ENCODE results near the gene MBP.
A peak's percentile ranks its signal among the peaks of the same experiment; 100 is the strongest.

DNA sequence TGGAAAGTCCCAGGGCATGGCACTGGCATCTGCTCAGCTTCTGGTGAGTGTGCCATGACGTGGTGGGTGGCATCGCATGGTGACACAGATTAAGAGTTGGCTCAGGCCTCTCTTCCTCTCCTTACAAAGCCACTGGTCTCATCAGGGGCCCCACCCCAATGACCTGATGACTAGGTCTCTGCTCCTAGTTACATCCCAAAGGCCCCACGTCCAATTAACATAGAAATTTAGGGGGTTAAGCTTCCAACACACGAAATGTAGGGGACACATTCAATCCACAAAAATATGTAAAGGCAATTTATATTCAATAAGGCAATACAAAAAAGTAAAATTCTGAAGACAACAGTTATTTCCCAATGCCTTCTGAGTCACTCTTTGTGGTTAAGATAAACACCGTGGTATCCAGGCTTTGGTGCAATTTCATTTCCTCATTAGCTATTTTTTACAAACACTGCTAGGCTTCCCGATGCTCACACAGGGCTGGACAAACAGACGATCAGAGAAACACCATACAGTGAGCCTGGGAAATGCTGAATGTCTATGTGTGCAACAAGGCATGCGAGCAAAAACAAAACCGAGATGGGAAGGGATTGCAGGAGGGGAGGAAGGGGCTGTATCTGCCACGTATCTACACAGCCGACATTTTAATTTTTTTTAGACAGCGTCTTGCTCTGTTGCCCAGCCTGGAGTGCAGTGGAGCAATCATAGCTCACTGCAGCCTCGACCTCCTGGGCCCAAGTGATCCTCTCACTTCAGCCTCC is 67.2 kb downstream of the MBP start:
- TF ChIP-seq, protein P1, sequence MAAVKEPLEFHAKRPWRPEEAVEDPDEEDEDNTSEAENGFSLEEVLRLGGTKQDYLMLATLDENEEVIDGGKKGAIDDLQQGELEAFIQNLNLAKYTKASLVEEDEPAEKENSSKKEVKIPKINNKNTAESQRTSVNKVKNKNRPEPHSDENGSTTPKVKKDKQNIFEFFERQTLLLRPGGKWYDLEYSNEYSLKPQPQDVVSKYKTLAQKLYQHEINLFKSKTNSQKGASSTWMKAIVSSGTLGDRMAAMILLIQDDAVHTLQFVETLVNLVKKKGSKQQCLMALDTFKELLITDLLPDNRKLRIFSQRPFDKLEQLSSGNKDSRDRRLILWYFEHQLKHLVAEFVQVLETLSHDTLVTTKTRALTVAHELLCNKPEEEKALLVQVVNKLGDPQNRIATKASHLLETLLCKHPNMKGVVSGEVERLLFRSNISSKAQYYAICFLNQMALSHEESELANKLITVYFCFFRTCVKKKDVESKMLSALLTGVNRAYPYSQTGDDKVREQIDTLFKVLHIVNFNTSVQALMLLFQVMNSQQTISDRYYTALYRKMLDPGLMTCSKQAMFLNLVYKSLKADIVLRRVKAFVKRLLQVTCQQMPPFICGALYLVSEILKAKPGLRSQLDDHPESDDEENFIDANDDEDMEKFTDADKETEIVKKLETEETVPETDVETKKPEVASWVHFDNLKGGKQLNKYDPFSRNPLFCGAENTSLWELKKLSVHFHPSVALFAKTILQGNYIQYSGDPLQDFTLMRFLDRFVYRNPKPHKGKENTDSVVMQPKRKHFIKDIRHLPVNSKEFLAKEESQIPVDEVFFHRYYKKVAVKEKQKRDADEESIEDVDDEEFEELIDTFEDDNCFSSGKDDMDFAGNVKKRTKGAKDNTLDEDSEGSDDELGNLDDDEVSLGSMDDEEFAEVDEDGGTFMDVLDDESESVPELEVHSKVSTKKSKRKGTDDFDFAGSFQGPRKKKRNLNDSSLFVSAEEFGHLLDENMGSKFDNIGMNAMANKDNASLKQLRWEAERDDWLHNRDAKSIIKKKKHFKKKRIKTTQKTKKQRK (IDR thresholded peaks at IDR 0.05; ENCODE audit: low read depth, low read length), result no peak
- TF ChIP-seq, protein P2, sequence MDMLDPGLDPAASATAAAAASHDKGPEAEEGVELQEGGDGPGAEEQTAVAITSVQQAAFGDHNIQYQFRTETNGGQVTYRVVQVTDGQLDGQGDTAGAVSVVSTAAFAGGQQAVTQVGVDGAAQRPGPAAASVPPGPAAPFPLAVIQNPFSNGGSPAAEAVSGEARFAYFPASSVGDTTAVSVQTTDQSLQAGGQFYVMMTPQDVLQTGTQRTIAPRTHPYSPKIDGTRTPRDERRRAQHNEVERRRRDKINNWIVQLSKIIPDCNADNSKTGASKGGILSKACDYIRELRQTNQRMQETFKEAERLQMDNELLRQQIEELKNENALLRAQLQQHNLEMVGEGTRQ (IDR thresholded peaks at IDR 0.05; ENCODE audit: borderline replicate concordance, low read depth, low read length), result no peak
- peak; percentile 87 for TF ChIP-seq ATF2 (IDR thresholded peaks at IDR 0.05; ENCODE audit: low read length)
- TF ChIP-seq, protein P3, sequence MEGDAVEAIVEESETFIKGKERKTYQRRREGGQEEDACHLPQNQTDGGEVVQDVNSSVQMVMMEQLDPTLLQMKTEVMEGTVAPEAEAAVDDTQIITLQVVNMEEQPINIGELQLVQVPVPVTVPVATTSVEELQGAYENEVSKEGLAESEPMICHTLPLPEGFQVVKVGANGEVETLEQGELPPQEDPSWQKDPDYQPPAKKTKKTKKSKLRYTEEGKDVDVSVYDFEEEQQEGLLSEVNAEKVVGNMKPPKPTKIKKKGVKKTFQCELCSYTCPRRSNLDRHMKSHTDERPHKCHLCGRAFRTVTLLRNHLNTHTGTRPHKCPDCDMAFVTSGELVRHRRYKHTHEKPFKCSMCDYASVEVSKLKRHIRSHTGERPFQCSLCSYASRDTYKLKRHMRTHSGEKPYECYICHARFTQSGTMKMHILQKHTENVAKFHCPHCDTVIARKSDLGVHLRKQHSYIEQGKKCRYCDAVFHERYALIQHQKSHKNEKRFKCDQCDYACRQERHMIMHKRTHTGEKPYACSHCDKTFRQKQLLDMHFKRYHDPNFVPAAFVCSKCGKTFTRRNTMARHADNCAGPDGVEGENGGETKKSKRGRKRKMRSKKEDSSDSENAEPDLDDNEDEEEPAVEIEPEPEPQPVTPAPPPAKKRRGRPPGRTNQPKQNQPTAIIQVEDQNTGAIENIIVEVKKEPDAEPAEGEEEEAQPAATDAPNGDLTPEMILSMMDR (IDR thresholded peaks at IDR 0.05 in 2 of 3, conservative IDR thresholded peaks at IDR 0.05 in 1 of 3; ENCODE audit: control insufficient read depth in 2 of 3, extremely low read depth in 1 of 3, insufficient read depth in 1 of 3, low read depth in 3 of 3, low read length in 3 of 3), result no peak
- TF ChIP-seq, protein P4, sequence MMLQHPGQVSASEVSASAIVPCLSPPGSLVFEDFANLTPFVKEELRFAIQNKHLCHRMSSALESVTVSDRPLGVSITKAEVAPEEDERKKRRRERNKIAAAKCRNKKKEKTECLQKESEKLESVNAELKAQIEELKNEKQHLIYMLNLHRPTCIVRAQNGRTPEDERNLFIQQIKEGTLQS (IDR thresholded peaks at IDR 0.05; ENCODE audit: borderline replicate concordance, extremely low read depth, low read depth, low read length), result no peak
- TF ChIP-seq EZH2 (IDR thresholded peaks at IDR 0.05; ENCODE audit: borderline replicate concordance, control insufficient read depth, low read depth, low read length), result no peak
- no peak for TF ChIP-seq SIX5 (IDR thresholded peaks at IDR 0.05; ENCODE audit: low read depth, low read length, severe bottlenecking)
- TF ChIP-seq, protein P5, sequence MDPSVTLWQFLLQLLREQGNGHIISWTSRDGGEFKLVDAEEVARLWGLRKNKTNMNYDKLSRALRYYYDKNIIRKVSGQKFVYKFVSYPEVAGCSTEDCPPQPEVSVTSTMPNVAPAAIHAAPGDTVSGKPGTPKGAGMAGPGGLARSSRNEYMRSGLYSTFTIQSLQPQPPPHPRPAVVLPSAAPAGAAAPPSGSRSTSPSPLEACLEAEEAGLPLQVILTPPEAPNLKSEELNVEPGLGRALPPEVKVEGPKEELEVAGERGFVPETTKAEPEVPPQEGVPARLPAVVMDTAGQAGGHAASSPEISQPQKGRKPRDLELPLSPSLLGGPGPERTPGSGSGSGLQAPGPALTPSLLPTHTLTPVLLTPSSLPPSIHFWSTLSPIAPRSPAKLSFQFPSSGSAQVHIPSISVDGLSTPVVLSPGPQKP (IDR thresholded peaks at IDR 0.05; ENCODE audit: low read depth, low read length), result no peak
- TF ChIP-seq RB1 (IDR thresholded peaks at IDR 0.05; ENCODE audit: borderline replicate concordance), result no peak
- TF ChIP-seq MXI1 (IDR thresholded peaks at IDR 0.05; ENCODE audit: low read depth, low read length), result peak; percentile 26; the same call in 1 of the 2 replicates
- TF ChIP-seq POLR2AphosphoS5 (IDR thresholded peaks at IDR 0.05; ENCODE audit: low read length), result no peak

Data from GM12878 (cell line).